ENCODE results near the gene SLC35F3. TPM values are rescaled to one million over a fixed set of nuclear protein-coding genes. Genes with fewer than 3 reads are reported as not detected.

SLC35F3 gene
- total RNA-seq, 1 experiment from 2014 or later, result 0.66 TPM

- no peaks in the 10 kb centered on the region for H3K27me3 Mint-ChIP-seq (ENCODE audit: unreplicated experiment)
- no peak overlapping the region for H3K4me3 Mint-ChIP-seq (ENCODE audit: low read depth, unreplicated experiment)
- intact Hi-C loops (cut with micrococcal nuclease; ENCODE audit: unreplicated experiment), result no loop called here
- H3K36me3 Mint-ChIP-seq (ENCODE audit: insufficient read depth, unreplicated experiment), result no peaks in the 10 kb centered on the region
- H3K9me3 Mint-ChIP-seq (ENCODE audit: low read depth, unreplicated experiment), result peaks cover 5% of the 10 kb centered on the region
- CTCF ChIA-PET, result no interaction called here
- H3K4me1 Mint-ChIP-seq (ENCODE audit: low read depth, unreplicated experiment), result peaks cover 8% of the 10 kb centered on the region
- no peak for DNase-seq
- no peak overlapping the region for H3K27ac Mint-ChIP-seq (ENCODE audit: unreplicated experiment)
- BruUV-seq (replicated peaks), result no TSS peak
- no peak for TF ChIP-seq CTCF (IDR thresholded peaks at IDR 0.05; ENCODE audit: unreplicated experiment)
These were observed 356.1 kb downstream of the SLC35F3 start for GRCh38 chr1:234260578-234260977.

GRCh38 chr1:234261545-234261944 lies 357.1 kb downstream of the SLC35F3 start:
- intact Hi-C loops (cut with micrococcal nuclease; ENCODE audit: unreplicated experiment), result no loop called here
- DNase-seq, result no peak
- no peak for TF ChIP-seq CTCF (IDR thresholded peaks at IDR 0.05; ENCODE audit: unreplicated experiment)
- H3K4me1 Mint-ChIP-seq (ENCODE audit: low read depth, unreplicated experiment), result peaks cover 8% of the 10 kb centered on the region
- H3K36me3 Mint-ChIP-seq (ENCODE audit: insufficient read depth, unreplicated experiment), result no peaks in the 10 kb centered on the region
- CTCF ChIA-PET, result no interaction called here
- H3K27ac Mint-ChIP-seq (ENCODE audit: unreplicated experiment), result no peak overlapping the region
- no peaks in the 10 kb centered on the region for H3K27me3 Mint-ChIP-seq (ENCODE audit: unreplicated experiment)
- H3K4me3 Mint-ChIP-seq (ENCODE audit: low read depth, unreplicated experiment), result no peak overlapping the region
- no TSS peak for BruUV-seq (replicated peaks)
- peaks cover 5% of the 10 kb centered on the region for H3K9me3 Mint-ChIP-seq (ENCODE audit: low read depth, unreplicated experiment)

DNA sequence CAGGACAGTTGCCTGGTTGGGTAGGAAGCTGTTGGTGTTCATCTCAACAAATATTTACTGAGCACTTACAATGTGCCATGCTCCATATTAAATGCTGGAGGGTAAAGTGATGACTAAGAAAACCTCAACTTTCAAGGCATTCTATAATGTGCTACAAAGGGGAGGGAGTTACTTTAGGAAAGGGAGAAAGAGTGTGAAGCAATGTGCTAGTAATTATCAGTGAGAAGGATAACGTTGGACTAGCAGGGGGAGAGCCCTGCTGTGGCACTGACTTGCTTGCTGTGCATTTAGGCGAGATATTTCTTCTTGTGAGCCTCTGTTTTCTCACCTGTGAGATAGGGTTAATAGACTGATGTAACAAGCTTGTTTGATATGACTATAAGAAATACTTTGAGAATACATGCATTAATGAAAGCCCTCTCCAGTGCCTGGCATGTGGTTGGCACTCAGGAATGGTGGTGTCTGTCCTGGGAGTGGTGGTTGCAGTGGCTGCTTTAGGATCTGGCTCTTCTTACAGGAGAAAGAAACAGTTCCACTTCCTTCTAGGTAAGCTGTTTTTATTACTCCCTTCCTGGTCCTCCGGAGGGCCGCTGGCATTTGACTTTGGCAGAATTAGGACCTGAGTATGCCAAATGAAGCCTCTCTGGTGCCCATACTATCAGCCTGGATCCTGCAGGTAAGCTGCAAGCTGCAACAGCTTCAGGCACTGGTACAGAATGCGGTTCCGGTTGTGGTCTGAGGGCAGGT lies 357.7 kb downstream of the SLC35F3 start:
- BruUV-seq (replicated peaks), result no TSS peak
- Mint-ChIP-seq H3K4me3 (ENCODE audit: low read depth, unreplicated experiment) (no peak overlapping the region), H3K36me3 (ENCODE audit: insufficient read depth, unreplicated experiment) (no peaks in the 10 kb centered on the region), H3K9me3 (ENCODE audit: low read depth, unreplicated experiment) (peaks cover 5% of the 10 kb centered on the region), H3K27me3 (ENCODE audit: unreplicated experiment) (no peaks in the 10 kb centered on the region), H3K4me1 (ENCODE audit: low read depth, unreplicated experiment) (peaks cover 8% of the 10 kb centered on the region), H3K27ac (ENCODE audit: unreplicated experiment) (no peak overlapping the region)
- CTCF ChIA-PET, result no interaction called here
- intact Hi-C loops (cut with micrococcal nuclease; ENCODE audit: unreplicated experiment), result no loop called here
- no peak for DNase-seq
- no peak for TF ChIP-seq CTCF (IDR thresholded peaks at IDR 0.05; ENCODE audit: unreplicated experiment)

GRCh38 chr1:234262754-234263105 lies 358.3 kb downstream of the SLC35F3 start:
- H3K4me3 Mint-ChIP-seq (ENCODE audit: low read depth, unreplicated experiment), result no peak overlapping the region
- H3K9me3 Mint-ChIP-seq (ENCODE audit: low read depth, unreplicated experiment), result no peaks in the 10 kb centered on the region
- H3K27ac Mint-ChIP-seq (ENCODE audit: unreplicated experiment), result no peak overlapping the region
- intact Hi-C loops (cut with micrococcal nuclease; ENCODE audit: unreplicated experiment), result no loop called here
- CTCF ChIA-PET, result no interaction called here
- BruUV-seq (replicated peaks), result no TSS peak
- TF ChIP-seq CTCF (IDR thresholded peaks at IDR 0.05; ENCODE audit: unreplicated experiment), result no peak
- peaks cover 8% of the 10 kb centered on the region for H3K4me1 Mint-ChIP-seq (ENCODE audit: low read depth, unreplicated experiment)
- H3K27me3 Mint-ChIP-seq (ENCODE audit: unreplicated experiment), result no peaks in the 10 kb centered on the region
- no peaks in the 10 kb centered on the region for H3K36me3 Mint-ChIP-seq (ENCODE audit: insufficient read depth, unreplicated experiment)
- DNase-seq, result no peak
